ENCODE measurements around the gene C1orf159. TPM values are rescaled to one million over a fixed set of nuclear protein-coding genes. Genes with fewer than 3 reads are reported as not detected.

C1orf159 gene
- total RNA-seq, 4 donors from 2014 or later: 2.8 to 6.4 (median 5.3) TPM

- ATAC-seq: no peak
- Histone ChIP-seq H3K9me3 (no peaks in the 10 kb centered on the region), H3K36me3 (no peaks in the 10 kb centered on the region), H3K4me1 (peaks cover 5 to 10% of the 10 kb centered on the region in 2 donors), H3K27me3 (peaks cover 8 to 10% (median 9%) of the 10 kb centered on the region in 3 donors), H3K4me3 (no peak overlapping the region), H3K27ac (no peak overlapping the region)
- intact Hi-C loops (cut with DNase I; ENCODE audit: low total_unique reads) (no loop called here), in situ Hi-C loops (cut with MboI; ENCODE audit: low sequenced_read_pairs in 4 of 4) (no loop called here)
- DNase-seq: no peak
- TF ChIP-seq CTCF (IDR thresholded peaks at IDR 0.05 in 4 of 5, conservative IDR thresholded peaks at IDR 0.05 in 1 of 5) (no peak), POLR2A (IDR thresholded peaks at IDR 0.05) (no peak)
These were observed 71.3 kb downstream of the C1orf159 start for GRCh38 chr1:1044455-1045078.

GRCh38 chr1:1043921-1044320, 72.0 kb downstream of the C1orf159 start:
- Histone ChIP-seq H3K4me1 (peaks cover 7 to 10% of the 10 kb centered on the region in 2 donors), H3K27me3 (peaks cover 15 to 17% (median 16%) of the 10 kb centered on the region in 3 donors), H3K9me3 (no peaks in the 10 kb centered on the region), H3K36me3 (no peaks in the 10 kb centered on the region), H3K4me3 (no peak overlapping the region), H3K27ac (no peak overlapping the region)
- intact Hi-C loops (cut with DNase I; ENCODE audit: low total_unique reads): no loop called here
- DNase-seq: no peak
- in situ Hi-C loops (cut with MboI; ENCODE audit: low sequenced_read_pairs in 4 of 4): no loop called here
- ATAC-seq: no peak
- no peak for TF ChIP-seq POLR2A (IDR thresholded peaks at IDR 0.05)
- no peak for TF ChIP-seq CTCF (IDR thresholded peaks at IDR 0.05 in 4 of 5, conservative IDR thresholded peaks at IDR 0.05 in 1 of 5)

GRCh38 chr1:1043411-1043810, 72.5 kb downstream of the C1orf159 start:
- in situ Hi-C loops (cut with MboI; ENCODE audit: low sequenced_read_pairs in 4 of 4) (no loop called here), intact Hi-C loops (cut with DNase I; ENCODE audit: low total_unique reads) (no loop called here)
- Histone ChIP-seq H3K36me3 (no peaks in the 10 kb centered on the region), H3K27me3 (peaks cover 20 to 22% (median 21%) of the 10 kb centered on the region in 3 donors), H3K4me1 (peaks cover 7 to 10% of the 10 kb centered on the region in 2 donors), H3K9me3 (no peaks in the 10 kb centered on the region), H3K27ac (no peak overlapping the region), H3K4me3 (no peak overlapping the region)
- DNase-seq (no peak), ATAC-seq (no peak)
- TF ChIP-seq CTCF (IDR thresholded peaks at IDR 0.05 in 4 of 5, conservative IDR thresholded peaks at IDR 0.05 in 1 of 5): no peak
- no peak for TF ChIP-seq POLR2A (IDR thresholded peaks at IDR 0.05)

- in situ Hi-C loops (cut with MboI; ENCODE audit: low sequenced_read_pairs in 4 of 4) (no loop called here), intact Hi-C loops (cut with DNase I; ENCODE audit: low total_unique reads) (no loop called here)
- TF ChIP-seq CTCF (IDR thresholded peaks at IDR 0.05 in 4 of 5, conservative IDR thresholded peaks at IDR 0.05 in 1 of 5) (no peak), POLR2A (IDR thresholded peaks at IDR 0.05) (no peak)
- H3K27me3 ChIP-seq: peaks cover 23 to 27% (median 25%) of the 10 kb centered on the region in 3 donors
- H3K27ac ChIP-seq: no peak overlapping the region
- DNase-seq (no peak), ATAC-seq (no peak)
- H3K4me3 ChIP-seq: no peak overlapping the region
- H3K9me3 ChIP-seq: no peaks in the 10 kb centered on the region
- H3K4me1 ChIP-seq: peaks cover 7 to 10% of the 10 kb centered on the region in 2 donors
- H3K36me3 ChIP-seq: no peaks in the 10 kb centered on the region
These were observed 73.1 kb downstream of the C1orf159 start for GRCh38 chr1:1042835-1043234.

All from gastrocnemius medialis (tissue), 4 donors.